ENCODE data around the gene SEPTIN12. TPM values are rescaled to one million over a fixed set of nuclear protein-coding genes. Genes with fewer than 3 reads are reported as not detected.

The SEPTIN12 gene
- total RNA-seq, 6 donors from 2014 or later = not detected

DNA sequence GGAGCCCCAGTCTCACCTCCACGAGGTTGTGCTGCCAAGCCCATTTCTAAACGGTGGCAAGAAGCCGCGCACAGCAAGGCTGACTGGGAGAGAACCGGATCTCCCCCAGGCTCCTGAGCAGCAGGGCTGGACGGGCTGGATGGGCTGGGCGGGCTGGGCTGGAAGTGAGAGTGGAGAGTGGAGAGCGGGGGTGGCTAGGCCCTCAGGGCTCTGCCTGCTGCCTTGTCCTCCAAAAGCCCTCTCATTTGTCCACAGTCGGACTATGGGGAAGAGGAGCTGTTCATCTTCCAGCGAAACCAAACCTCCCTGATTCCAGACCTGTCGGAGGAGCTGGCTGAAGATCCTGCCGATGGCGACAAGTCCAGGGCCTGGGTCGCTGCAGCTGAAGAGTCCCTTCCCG is 50.6 kb downstream of the SEPTIN12 start:
- peaks cover 9 to 22% (median 11%) of the 10 kb centered on the region in 4 donors for H3K4me1 ChIP-seq
- no peaks in the 10 kb centered on the region for H3K9me3 ChIP-seq
- no peak for ATAC-seq (ENCODE audit: low FRiP score in 2 of 2)
- H3K4me3 ChIP-seq = no peak overlapping the region
- TF ChIP-seq POLR2A (IDR thresholded peaks at IDR 0.05) (no peak), POLR2AphosphoS5 (IDR thresholded peaks at IDR 0.05) (no peak), CTCF (IDR thresholded peaks at IDR 0.05) (no peak), EP300 (IDR thresholded peaks at IDR 0.05) (no peak)
- no peak overlapping the region for H3K27ac ChIP-seq
- no peak for DNase-seq
- H3K27me3 ChIP-seq = no peaks in the 10 kb centered on the region
- H3K36me3 ChIP-seq = no peaks in the 10 kb centered on the region
- 75 to 77% methylated on average over 9 to 14 of the region's 15 CpGs for WGBS, 2 donors

GRCh38 chr16:4736546-4736945 is 51.6 kb downstream of the SEPTIN12 start:
- ATAC-seq (ENCODE audit: low FRiP score in 2 of 2) = no peak
- Histone ChIP-seq H3K4me3 (no peak overlapping the region), H3K36me3 (no peaks in the 10 kb centered on the region), H3K27me3 (no peaks in the 10 kb centered on the region), H3K4me1 (peaks cover 9 to 22% (median 11%) of the 10 kb centered on the region in 4 donors), H3K9me3 (no peaks in the 10 kb centered on the region), H3K27ac (no peak overlapping the region)
- no peak for DNase-seq
- TF ChIP-seq EP300 (IDR thresholded peaks at IDR 0.05) = no peak
- TF ChIP-seq POLR2A (IDR thresholded peaks at IDR 0.05) = no peak
- no peak for TF ChIP-seq CTCF (IDR thresholded peaks at IDR 0.05)
- no peak for TF ChIP-seq POLR2AphosphoS5 (IDR thresholded peaks at IDR 0.05)
- WGBS, 2 donors = 90 to 96% methylated on average over 3 to 4 of the region's 4 CpGs

DNA sequence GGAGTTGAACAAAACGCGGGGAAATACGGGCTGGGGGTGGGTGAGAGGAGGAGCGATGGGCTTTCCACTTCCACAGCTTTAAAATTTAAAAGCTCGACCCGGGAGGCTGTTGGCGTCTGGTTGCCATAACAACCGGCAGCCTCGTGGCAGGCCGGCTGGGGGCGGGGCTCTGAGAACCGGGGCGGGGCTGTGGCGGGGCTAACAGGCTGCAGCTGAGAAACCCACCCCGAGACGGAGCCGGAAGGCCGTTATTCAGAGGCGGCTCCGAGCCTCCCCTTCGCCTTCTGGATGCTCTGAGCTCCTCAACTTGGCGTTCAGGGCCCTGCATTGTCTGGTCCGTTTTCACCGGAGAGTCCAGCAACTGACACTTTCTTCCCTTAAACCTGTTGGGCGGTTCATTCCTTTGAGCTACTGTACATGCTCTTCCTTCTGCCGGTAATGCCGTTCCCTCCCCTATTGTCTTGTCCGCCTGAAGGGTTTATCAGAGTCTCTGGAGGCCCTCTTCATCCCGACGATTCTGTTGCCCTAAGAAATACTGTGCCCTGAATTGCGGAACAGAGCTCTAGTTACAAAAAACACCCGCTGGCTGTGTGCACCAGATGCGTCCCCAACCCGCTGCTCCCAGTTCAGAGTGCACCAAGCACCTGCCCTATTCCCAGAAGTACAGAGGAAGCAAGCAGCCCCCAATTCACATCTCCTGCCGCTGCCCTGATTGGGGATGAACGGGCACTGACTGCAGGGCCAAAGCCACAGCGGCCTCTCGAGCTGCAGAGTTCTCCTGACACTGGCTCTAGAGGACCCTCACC is 53.2 kb downstream of the SEPTIN12 start:
- ATAC-seq (ENCODE audit: low FRiP score in 2 of 2) = peak; percentile 90 to 92

DNA sequence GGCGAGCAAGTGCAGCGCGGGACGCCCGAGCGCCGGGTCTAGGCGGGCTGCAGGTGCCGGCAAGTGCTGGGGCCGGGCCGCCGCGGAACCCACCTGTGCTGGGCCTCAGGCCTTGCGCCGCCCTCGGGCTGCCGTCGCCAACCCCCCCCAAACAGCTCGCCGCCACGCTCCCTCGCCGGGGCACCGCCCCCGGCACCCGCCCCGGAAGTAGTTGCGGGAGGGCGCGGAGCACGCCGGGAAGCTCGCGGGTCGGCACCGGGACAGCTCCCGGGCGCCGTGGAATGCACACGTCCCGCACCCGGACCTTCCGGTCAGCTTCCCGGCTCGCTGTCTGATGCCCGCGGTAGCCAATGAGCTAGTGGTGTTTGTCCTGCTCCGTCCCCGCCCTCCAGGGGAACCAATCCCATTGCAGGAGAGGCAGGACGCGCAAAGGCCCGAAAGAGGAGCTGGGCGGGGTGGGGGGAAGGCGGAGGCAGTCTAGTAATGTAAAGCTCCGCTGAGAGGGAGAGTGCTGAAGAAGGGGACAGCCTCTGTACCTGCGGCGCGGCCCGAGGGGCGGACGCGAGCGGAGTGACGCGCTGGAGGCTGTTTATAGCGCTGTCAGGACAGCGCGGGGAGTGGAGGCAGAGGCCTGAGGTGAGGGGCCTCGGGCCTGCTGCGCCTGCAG is 53.9 kb downstream of the SEPTIN12 start, which contains the start of the genes ANKS3 and DNAAF8:
ANKS3 (minus strand) TSS at position 209 of the 667 bp plus-strand sequence. CDS start 4,122 bp downstream, outside the sequence.
DNAAF8 (plus strand) TSS at position 475 of the 667 bp plus-strand sequence. CDS start 1,978 bp downstream, outside the sequence.
- H3K27ac ChIP-seq = peak within 1 kb of the TSS; percentile 50 to 84 (median 81)
- H3K4me1 ChIP-seq = peaks cover 9 to 22% (median 11%) of the 10 kb centered on the region in 4 donors
- peak within 1 kb of the TSS; percentile 83 to 98 (median 91) for H3K4me3 ChIP-seq
- DNase-seq (peak; percentile 97 to 98), ATAC-seq (ENCODE audit: low FRiP score in 2 of 2) (peak; percentile 98)
- TF ChIP-seq EP300 (IDR thresholded peaks at IDR 0.05) (peak in 1 of 4 donors; percentile 44), POLR2A (IDR thresholded peaks at IDR 0.05) (peak in 2 of 4 donors; percentile 43 to 53), CTCF (IDR thresholded peaks at IDR 0.05) (peak in 1 of 6 experiments; percentile 28), POLR2AphosphoS5 (IDR thresholded peaks at IDR 0.05) (peak; percentile 57 to 72)
- H3K27me3 ChIP-seq = no peaks in the 10 kb centered on the region
- no peaks in the 10 kb centered on the region for H3K9me3 ChIP-seq
- H3K36me3 ChIP-seq = peaks cover 2 to 13% (median 6%) of the 10 kb centered on the region in 4 donors
- 1% methylated on average over 16 to 38 of the region's 70 CpGs for WGBS, 2 donors

More for the DNA sequence above, 53.2 kb downstream of the SEPTIN12 start:
- peak; percentile 93 to 98 for DNase-seq
- Histone ChIP-seq H3K27ac (peak overlapping the region; percentile 50 to 84 (median 81)), H3K36me3 (peaks cover 0 to 6% (median under 1%) of the 10 kb centered on the region in 4 donors), H3K27me3 (no peaks in the 10 kb centered on the region), H3K4me1 (peaks cover 9 to 22% (median 11%) of the 10 kb centered on the region in 4 donors), H3K9me3 (no peaks in the 10 kb centered on the region), H3K4me3 (peak overlapping the region; percentile 83 to 98 (median 91))
- TF ChIP-seq CTCF (IDR thresholded peaks at IDR 0.05) (no peak), POLR2A (IDR thresholded peaks at IDR 0.05) (peak in 1 of 4 donors; percentile 9), EP300 (IDR thresholded peaks at IDR 0.05) (no peak)
- 11 to 14% methylated on average over 19 to 28 of the region's 38 CpGs for WGBS, 2 donors

Data from upper lobe of left lung (tissue), 6 donors.